GM19395 (cell line): ENCODE data around the gene FMN1.

Experiments
- ATAC-seq: cut with Tn5 transposase; IDR thresholded peaks from one replicate; pipeline ENCODE4 v1.9.1; 2021; ENCODE audit warnings: mild to moderate bottlenecking, moderate library complexity; ENCODE audit not compliant: unreplicated experiment

FMN1 gene

DNA sequence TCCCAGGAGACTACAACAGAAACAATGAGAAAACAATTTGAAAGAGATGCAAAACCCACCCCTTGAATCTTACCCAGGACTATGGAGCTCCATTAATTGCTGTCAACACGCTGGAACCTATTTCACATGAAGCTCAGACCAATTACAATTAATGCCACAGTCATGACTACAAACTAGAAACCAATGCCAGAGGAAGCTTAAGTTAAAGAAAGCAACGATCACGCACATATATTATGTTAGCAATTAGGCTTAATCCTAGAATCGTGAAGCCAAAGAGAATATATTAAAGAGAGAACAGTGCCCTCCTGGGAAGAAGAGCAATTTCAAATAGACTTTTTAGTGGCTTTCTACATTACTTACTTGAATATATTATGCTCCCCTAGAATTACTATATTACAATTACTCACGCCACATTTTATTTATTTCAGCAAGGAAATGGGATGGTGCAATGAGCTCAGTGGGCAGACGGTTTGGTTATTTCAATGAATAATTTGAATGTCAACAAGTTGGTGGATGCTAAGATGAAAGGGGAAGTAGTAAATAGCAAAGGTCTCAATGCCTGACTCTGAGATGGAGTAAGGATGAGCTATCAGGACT, 351.2 kb downstream of the FMN1 start:
- ATAC-seq = no peak

- no peak for ATAC-seq
Observed at GRCh38 chr15:32842081-32842480, 352.4 kb downstream of the FMN1 start.

- ATAC-seq = no peak
Observed at GRCh38 chr15:32840507-32841245, 353.8 kb downstream of the FMN1 start.

- ATAC-seq = no peak
Observed at GRCh38 chr15:32838820-32839219, 355.7 kb downstream of the FMN1 start.

DNA sequence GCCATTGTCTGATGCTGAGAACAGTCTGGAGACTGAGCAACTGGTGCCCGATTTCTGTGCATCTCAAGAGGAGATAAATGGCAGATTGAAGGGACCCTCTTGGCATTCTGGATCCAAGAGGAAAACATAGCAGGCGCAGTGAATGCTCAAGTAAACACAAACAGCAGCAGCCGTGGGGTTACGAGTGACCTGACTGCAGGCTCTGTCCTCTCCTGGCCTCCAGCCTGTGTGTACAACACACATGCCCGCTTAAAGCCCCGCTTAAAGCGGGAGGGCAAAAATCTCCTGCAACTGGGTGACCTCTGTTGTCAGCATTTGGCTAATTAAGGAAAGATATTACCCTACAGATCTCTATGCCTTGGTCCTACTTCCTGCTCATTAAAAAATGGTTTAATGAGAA, 356.2 kb downstream of the FMN1 start:
- ATAC-seq = no peak

DNA sequence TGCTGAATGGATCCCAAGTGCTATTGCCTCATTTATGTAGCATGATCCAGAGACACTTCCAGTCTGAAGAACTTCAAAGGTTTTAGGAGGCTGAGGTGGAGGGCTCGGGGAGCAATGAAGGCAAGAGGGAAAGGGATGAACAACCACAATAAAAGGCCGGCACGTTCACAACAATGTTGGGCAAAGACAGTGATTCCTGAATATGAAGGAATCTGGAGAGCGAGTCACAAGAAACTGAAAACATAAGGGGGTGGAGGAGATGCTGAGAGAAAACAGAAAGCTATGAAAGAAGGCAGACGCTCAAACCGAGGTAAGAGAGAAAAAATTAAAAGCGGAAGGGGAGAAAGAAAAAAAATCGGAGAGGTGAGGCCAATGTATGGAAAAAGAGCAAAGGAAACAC, 356.6 kb downstream of the FMN1 start:
- no peak for ATAC-seq

GRCh38 chr15:32834156-32834555, 360.4 kb downstream of the FMN1 start:
- ATAC-seq = peak; percentile 86

DNA sequence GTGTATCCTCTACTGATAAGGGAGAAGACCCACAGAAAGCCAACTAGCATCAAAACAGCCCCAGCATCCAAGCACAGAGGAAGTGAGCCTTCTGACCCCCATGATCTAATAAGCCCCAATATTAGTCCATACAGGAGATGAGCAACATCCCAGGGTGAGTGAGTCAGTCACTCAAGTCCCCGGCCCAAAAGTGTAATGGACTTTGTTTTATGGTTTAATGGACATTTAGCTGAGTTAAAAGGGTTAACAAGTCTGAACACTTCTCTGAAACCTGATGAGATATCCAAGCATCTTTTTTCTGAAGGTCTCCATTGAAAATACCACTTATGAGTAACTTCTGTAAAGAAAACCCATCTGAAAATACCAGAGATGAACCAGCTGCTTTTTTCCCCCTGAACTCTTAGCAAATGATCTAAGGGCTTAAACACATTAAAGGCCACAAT, 361.1 kb downstream of the FMN1 start:
- ATAC-seq = no peak

DNA sequence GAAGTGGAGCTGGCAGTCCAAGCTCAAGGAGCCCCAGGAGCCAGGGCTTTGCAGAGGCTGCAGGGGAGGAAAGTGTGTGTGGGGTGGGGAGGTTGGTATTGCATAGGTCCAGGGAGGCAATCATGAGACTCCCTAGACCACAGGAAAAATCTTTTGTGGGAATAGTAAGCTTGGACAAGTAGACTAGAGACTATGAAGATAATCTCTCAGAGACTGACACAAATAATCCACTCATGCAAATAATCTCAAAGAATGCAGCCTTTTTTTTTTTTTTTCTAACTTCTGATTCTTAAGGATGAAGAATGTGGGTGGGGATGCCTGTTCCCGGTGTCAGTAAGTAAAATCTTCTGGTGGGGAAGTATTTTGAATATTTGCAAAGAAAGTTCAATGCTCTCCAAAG, 363.0 kb downstream of the FMN1 start:
- ATAC-seq = no peak

GRCh38 chr15:32830241-32830640, 364.3 kb downstream of the FMN1 start:
- no peak for ATAC-seq

GRCh38 chr15:32829436-32829835, 365.1 kb downstream of the FMN1 start:
- no peak for ATAC-seq

- no peak for ATAC-seq
Observed at GRCh38 chr15:32828507-32829186, 365.9 kb downstream of the FMN1 start.

DNA sequence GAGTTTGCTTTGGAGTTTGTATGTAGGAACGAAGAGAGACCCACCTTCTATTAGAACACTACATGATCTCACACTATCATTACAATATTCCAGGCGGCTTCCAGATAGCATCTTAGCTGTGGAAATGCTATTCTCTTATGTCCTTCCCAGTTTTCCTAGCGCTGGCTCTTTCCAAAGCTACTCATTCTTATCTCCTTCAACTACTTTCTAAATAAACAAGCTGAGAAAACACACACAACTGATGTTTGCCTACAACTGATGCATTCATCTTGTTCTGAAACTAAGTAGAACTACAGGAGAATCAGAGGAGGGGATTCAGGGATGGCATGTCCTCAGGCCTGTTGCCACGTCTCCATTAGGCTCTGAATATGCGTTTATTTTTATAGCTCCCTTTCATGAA, 367.8 kb downstream of the FMN1 start:
- ATAC-seq = no peak

DNA sequence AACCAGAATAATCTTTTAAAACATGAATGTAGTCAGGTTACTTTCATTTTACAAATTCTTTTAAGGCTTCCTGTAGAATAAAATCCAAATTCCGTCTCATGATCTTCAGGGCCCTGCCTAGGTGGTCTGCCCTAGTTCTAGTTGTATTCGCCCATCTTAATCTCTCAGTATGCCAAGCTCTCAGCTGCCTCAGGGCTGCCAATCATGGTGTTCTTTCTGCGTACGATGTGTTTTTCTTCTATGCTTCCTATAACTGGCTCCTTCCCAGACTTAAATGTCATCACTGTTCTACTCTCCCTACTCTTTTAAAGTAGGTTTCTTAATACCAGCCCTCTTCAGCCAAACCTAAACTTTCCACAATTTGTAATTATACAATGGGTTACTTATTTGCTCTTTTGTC, 369.3 kb downstream of the FMN1 start:
- ATAC-seq = no peak

GRCh38 chr15:32824777-32825176, 369.7 kb downstream of the FMN1 start:
- no peak for ATAC-seq

- no peak for ATAC-seq
Observed at GRCh38 chr15:32823750-32824149, 370.8 kb downstream of the FMN1 start.

- no peak for ATAC-seq
Observed at GRCh38 chr15:32822739-32823138, 371.8 kb downstream of the FMN1 start.

- no peak for ATAC-seq
Observed at GRCh38 chr15:32819448-32819847, 375.1 kb downstream of the FMN1 start.

- ATAC-seq = no peak
Observed at GRCh38 chr15:32818758-32819447, 375.6 kb downstream of the FMN1 start.

DNA sequence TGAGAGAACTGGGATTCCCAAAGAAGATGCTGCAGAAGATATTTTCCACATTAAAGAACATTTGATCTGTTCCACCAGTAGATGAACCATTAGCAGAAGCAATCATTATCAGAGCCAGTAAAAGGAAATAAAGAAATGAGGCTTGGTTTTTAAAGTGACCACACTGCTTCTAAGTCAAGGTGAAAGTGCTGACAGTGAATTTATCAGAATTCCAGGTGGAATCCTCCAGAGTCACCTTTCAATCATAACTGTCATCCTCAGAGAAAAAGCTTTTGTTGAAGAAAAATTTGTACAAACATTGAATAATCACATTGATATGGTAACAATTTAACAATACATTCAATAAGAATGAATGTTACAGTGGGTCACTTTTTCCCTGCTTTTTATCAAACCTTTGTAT, 376.9 kb downstream of the FMN1 start:
- ATAC-seq = no peak

DNA sequence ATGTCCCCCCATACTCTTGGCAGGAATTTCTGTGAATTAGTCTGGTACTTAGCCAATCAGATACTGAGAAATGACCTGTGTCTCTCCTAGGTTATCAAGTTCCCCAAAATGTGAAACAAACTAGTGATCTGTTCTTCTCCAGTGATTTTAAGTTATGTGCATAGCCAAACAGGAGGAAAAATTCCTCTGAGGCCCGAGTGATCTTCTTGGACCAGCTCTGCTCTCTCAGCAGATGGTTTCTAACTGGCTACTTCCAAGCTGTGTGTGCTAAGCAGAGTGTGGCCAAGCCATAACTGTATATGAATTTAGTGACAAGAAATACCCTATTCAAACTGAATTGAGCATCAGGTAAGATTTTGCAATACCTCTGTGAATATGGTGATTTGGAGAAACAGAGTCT, 387.2 kb downstream of the FMN1 start:
- no peak for ATAC-seq

GRCh38 chr15:32803631-32804030, 390.9 kb downstream of the FMN1 start:
- ATAC-seq = no peak
